MCF 10A (cell line): ENCODE data around the gene ITGA2B. TPM values are rescaled to one million over a fixed set of nuclear protein-coding genes. Genes with fewer than 3 reads are reported as not detected.

ENCODE experiments used
- BruUV-seq: library from RNA; stranded (reverse); fragments of 400-500 nt; replicated peaks from 2 replicates; lab custom pipeline; 2021; lab: Mats Ljungman, UMichigan
- CTCF ChIA-PET: fragments of 300-600 bp; sonication (Branson Sonifier 250); formaldehyde crosslinking; extraction: SDS; loops from one replicate; lab custom pipeline; 2021; ENCODE audit warnings: antibody characterized with exemption, inconsistent platforms; lab: Yijun Ruan, JAX
- POLR2A ChIA-PET: fragments of 300-600, 350-650 bp; sonication (Branson Sonifier 250); formaldehyde crosslinking; extraction: SDS; loops from one replicate; lab custom pipeline; 2020; ENCODE audit warnings: antibody characterized with exemption, inconsistent platforms; lab: Yijun Ruan, JAX
- DNase-seq: peaks from one replicate; pipeline ENCODE4 v3.0.0-alpha.2; 2018; ENCODE audit not compliant: unreplicated experiment
- H3K27ac Mint-ChIP-seq: one replicate; pipeline ENCODE4 v1.8.0; 2022; ENCODE audit warnings: mild to moderate bottlenecking, low read depth, mixed read lengths; ENCODE audit not compliant: unreplicated experiment
- H3K27me3 Mint-ChIP-seq: one replicate; pipeline ENCODE4 v1.8.0; 2022; ENCODE audit warnings: mixed read lengths; ENCODE audit not compliant: insufficient read depth, unreplicated experiment
- H3K36me3 Mint-ChIP-seq: one replicate; pipeline ENCODE4 v1.8.0; 2022; ENCODE audit warnings: mild to moderate bottlenecking, moderate library complexity, mixed read lengths; ENCODE audit not compliant: insufficient read depth, unreplicated experiment
- H3K4me1 Mint-ChIP-seq: one replicate; pipeline ENCODE4 v1.8.0; 2022; ENCODE audit warnings: mixed read lengths; ENCODE audit not compliant: insufficient read depth, unreplicated experiment
- H3K4me3 Mint-ChIP-seq: one replicate; pipeline ENCODE4 v1.8.0; 2022; ENCODE audit warnings: mild to moderate bottlenecking, moderate library complexity, mixed read lengths; ENCODE audit not compliant: unreplicated experiment
- H3K9me3 Mint-ChIP-seq: one replicate; pipeline ENCODE4 v1.8.0; 2022; ENCODE audit warnings: mixed read lengths; ENCODE audit not compliant: unreplicated experiment
- intact Hi-C: fragments of 100-400 bp; cut with micrococcal nuclease; formaldehyde crosslinking; loops from 2 replicates; pipeline ENCODE4 v1.14.1; 2022
- total RNA-seq: library from RNA; stranded (reverse); gene quantifications from 2 replicates; pipeline ENCODE4 v1.2.3, GENCODE V29; 2022
- TF ChIP-seq, protein P1 (sequence below): fragments of 200-600 bp; IDR thresholded peaks from one replicate; pipeline ENCODE4 v1.8.0; 2022; ENCODE audit warnings: antibody characterized with exemption, mild to moderate bottlenecking; ENCODE audit not compliant: unreplicated experiment

Gene ITGA2B
- total RNA-seq, 1 experiment from 2014 or later, result 0.12 TPM

DNA sequence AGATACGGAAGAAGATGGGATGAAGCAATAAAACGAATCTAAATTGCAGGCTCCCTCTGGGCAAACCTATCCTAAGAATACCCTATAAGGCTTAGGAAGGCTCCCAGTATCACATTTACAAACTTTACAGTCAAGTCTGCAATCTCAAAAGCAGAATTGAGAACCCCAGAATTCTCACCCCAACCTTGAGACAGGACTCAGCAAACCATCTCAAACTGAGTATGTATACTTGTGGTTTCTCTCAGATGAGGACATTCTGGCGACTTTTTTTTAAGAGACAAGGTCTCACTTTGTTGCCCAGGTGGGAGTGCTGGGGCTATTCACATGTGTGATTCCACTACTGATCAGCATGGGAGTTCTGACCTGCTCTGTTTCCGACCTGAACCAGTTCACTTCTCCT, 19.3 kb upstream of the ITGA2B start:
- Mint-ChIP-seq H3K27me3 (no peaks in the 10 kb centered on the region), H3K27ac (no peak overlapping the region), H3K4me1 (no peaks in the 10 kb centered on the region), H3K9me3 (no peaks in the 10 kb centered on the region), H3K4me3 (no peak overlapping the region), H3K36me3 (peaks cover 29% of the 10 kb centered on the region)
- no TSS peak for BruUV-seq
- ChIA-PET POLR2A (interaction anchor here (0.7 kb wide), 1 partner anchor 95 kb away, joined by 3 read pairs; the partner anchor contains the start of gene GPATCH8), CTCF (interaction anchor here (0.6 to 2.1 kb wide), 2 partner anchors 9 to 437 kb away, joined by 3 to 8 read pairs; no protein-coding TSS in a partner anchor)
- no peak for DNase-seq
- intact Hi-C loops, result loop anchor here (10.0 kb wide), 1 partner anchor 226 kb away; no protein-coding TSS in a partner anchor
- TF ChIP-seq, protein P1, sequence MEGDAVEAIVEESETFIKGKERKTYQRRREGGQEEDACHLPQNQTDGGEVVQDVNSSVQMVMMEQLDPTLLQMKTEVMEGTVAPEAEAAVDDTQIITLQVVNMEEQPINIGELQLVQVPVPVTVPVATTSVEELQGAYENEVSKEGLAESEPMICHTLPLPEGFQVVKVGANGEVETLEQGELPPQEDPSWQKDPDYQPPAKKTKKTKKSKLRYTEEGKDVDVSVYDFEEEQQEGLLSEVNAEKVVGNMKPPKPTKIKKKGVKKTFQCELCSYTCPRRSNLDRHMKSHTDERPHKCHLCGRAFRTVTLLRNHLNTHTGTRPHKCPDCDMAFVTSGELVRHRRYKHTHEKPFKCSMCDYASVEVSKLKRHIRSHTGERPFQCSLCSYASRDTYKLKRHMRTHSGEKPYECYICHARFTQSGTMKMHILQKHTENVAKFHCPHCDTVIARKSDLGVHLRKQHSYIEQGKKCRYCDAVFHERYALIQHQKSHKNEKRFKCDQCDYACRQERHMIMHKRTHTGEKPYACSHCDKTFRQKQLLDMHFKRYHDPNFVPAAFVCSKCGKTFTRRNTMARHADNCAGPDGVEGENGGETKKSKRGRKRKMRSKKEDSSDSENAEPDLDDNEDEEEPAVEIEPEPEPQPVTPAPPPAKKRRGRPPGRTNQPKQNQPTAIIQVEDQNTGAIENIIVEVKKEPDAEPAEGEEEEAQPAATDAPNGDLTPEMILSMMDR, result no peak

DNA sequence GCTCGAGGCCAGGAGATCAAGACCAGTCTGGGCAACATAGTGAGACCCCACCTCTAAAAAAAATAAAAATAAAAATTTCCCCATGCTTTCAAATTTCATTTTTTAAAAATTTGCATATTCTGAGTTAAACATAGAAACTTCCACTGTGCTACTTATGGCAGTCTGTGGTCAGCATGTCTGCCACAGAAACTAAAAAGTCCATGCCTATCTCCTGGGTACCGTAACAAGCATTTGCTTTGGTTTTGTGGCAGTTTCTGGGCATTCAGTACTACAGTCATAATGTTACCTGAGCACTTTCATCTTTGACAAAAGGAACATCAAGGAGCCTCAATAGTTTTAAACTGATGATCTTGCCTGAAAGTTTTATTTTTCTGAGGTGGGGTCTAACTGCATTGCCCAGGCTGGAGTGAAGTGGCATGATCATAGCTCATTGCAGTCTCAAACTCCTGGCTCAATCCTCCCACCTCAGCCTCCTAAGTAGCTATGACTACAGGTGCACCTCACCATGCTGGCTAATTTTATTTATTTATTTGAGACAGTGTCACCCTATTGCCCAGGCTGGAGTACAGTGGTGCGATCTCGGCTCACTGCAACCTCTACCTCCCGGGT, 13.2 kb upstream of the ITGA2B start:
- no peaks in the 10 kb centered on the region for H3K27me3 Mint-ChIP-seq
- no peak for DNase-seq
- BruUV-seq, result no TSS peak
- no peaks in the 10 kb centered on the region for H3K9me3 Mint-ChIP-seq
- ChIA-PET POLR2A (no interaction called here), CTCF (interaction anchor here (0.6 kb wide), 1 partner anchor 34 kb away, joined by 3 read pairs; no protein-coding TSS in a partner anchor)
- peaks cover 84% of the 10 kb centered on the region for H3K36me3 Mint-ChIP-seq
- TF ChIP-seq, protein P1, result no peak
- intact Hi-C loops, result loop anchor here (5.0 to 10.0 kb wide), 2 partner anchors 100 to 232 kb away; partner anchors contain the start of gene GPATCH8
- H3K4me1 Mint-ChIP-seq, result no peaks in the 10 kb centered on the region
- H3K4me3 Mint-ChIP-seq, result no peak overlapping the region
- no peak overlapping the region for H3K27ac Mint-ChIP-seq

- Mint-ChIP-seq H3K27ac (no peak overlapping the region), H3K27me3 (no peaks in the 10 kb centered on the region), H3K36me3 (peaks cover 88% of the 10 kb centered on the region), H3K4me3 (no peak overlapping the region), H3K9me3 (no peaks in the 10 kb centered on the region), H3K4me1 (no peaks in the 10 kb centered on the region)
- TF ChIP-seq, protein P1, result peak; percentile 39
- POLR2A ChIA-PET, result interaction anchor here (0.7 kb wide), 1 partner anchor 28 kb away, joined by 3 read pairs; no protein-coding TSS in a partner anchor
- intact Hi-C loops, result loop anchor here (1.0 to 10.0 kb wide), 3 partner anchors 102 to 234 kb away; partner anchors contain the start of gene GPATCH8
- CTCF ChIA-PET, result interaction anchor here (0.6 to 2.8 kb wide), 14 partner anchors 9 to 563 kb away, joined by 3 to 12 read pairs (median 4); no protein-coding TSS in a partner anchor
- BruUV-seq, result no TSS peak
- DNase-seq, result peak; percentile 38
These were observed 10.9 kb upstream of the ITGA2B start for GRCh38 chr17:44400226-44400847.
